SK-N-SH treated with all-trans-retinoic acid at 6 μM for 48 hours (cell line): ENCODE results near the gene ME3.

Experiments used
- ATAC-seq: fragments of 200-7000 bp; cut with Tn5 transposase; 3 replicates; pipeline ENCODE4 v1.9.1; 2020; ENCODE audit warnings: mild to moderate bottlenecking, moderate library complexity
- CSDC2 ChIP-seq: fragments of 250-450 bp; sonication (Bioruptor Pico); IDR thresholded peaks from 2 replicates; pipeline ENCODE4 v1.5.0; 2020; ENCODE audit warnings: mild to moderate bottlenecking, moderate library complexity
- ESRRG ChIP-seq: fragments of 250-450 bp; sonication (Bioruptor Pico); IDR thresholded peaks from 2 replicates; pipeline ENCODE4 v1.6.1; 2021; ENCODE audit warnings: mild to moderate bottlenecking
- GLIS3 ChIP-seq: fragments of 250-450 bp; sonication (Bioruptor Pico); IDR thresholded peaks from 2 replicates; pipeline ENCODE4 v1.5.0; 2020; ENCODE audit warnings: mild to moderate bottlenecking, moderate library complexity
- ISL1 ChIP-seq: fragments of 250-450 bp; sonication (Bioruptor Pico); IDR thresholded peaks from 2 replicates; pipeline ENCODE4 v2.1.2; 2022; ENCODE audit warnings: mild to moderate bottlenecking, moderate library complexity
- OSR1 ChIP-seq: fragments of 250-450 bp; sonication (Bioruptor Pico); IDR thresholded peaks from 2 replicates; pipeline ENCODE4 v1.8.0; 2022; ENCODE audit warnings: moderate library complexity, mild to moderate bottlenecking, inconsistent platforms
- PPARA ChIP-seq: fragments of 250-450 bp; sonication (Bioruptor Pico); IDR thresholded peaks from 2 replicates; pipeline ENCODE4 v1.5.0; 2020; ENCODE audit warnings: mild to moderate bottlenecking, borderline replicate concordance
- RARB ChIP-seq: fragments of 250-450 bp; sonication (Bioruptor Pico); IDR thresholded peaks from 2 replicates; pipeline ENCODE4 v1.8.0; 2021; ENCODE audit warnings: mild to moderate bottlenecking, moderate library complexity
- SNAI2 ChIP-seq: fragments of 250-450 bp; sonication (Bioruptor Pico); IDR thresholded peaks from 2 replicates; pipeline ENCODE4 v1.5.0; 2020; ENCODE audit warnings: mild to moderate bottlenecking, moderate library complexity
- TCF4 ChIP-seq: fragments of 250-450 bp; sonication (Bioruptor Pico); IDR thresholded peaks from 2 replicates; pipeline ENCODE4 v1.8.0; 2021; ENCODE audit warnings: mild to moderate bottlenecking, moderate library complexity, borderline replicate concordance
- TOX ChIP-seq: fragments of 250-450 bp; sonication (Bioruptor Pico); IDR thresholded peaks from 2 replicates; pipeline ENCODE4 v1.8.0; 2021; ENCODE audit warnings: mild to moderate bottlenecking, moderate library complexity, borderline replicate concordance
- ZC3H10 ChIP-seq: fragments of 250-450 bp; sonication (Bioruptor Pico); IDR thresholded peaks from 2 replicates; pipeline ENCODE4 v1.5.1; 2021; ENCODE audit warnings: mild to moderate bottlenecking, moderate library complexity
- ZFP3 ChIP-seq: fragments of 250-450 bp; sonication (Bioruptor Pico); IDR thresholded peaks from 2 replicates; pipeline ENCODE4 v1.5.0; 2020; ENCODE audit warnings: mild to moderate bottlenecking, moderate library complexity
- ZFP30 ChIP-seq: fragments of 450-650 bp; formaldehyde crosslinking; IDR thresholded peaks from 2 replicates; pipeline ENCODE4 v1.5.0; 2022; ENCODE audit warnings: mild to moderate bottlenecking, moderate library complexity
- ZNF70 ChIP-seq: fragments of 450-650 bp; formaldehyde crosslinking; IDR thresholded peaks from 2 replicates; pipeline ENCODE4 v1.5.0; 2020; ENCODE audit warnings: mild to moderate bottlenecking, moderate library complexity
- ZNF8 ChIP-seq: fragments of 450-650 bp; formaldehyde crosslinking; IDR thresholded peaks from 2 replicates; pipeline ENCODE4 v1.5.0; 2020; ENCODE audit warnings: mild to moderate bottlenecking, moderate library complexity
- TF ChIP-seq, protein P1 (sequence below): fragments of 250-450 bp; sonication (Bioruptor Pico); IDR thresholded peaks from 2 replicates; pipeline ENCODE4 v1.8.0; 2021; ENCODE audit warnings: low read depth, mild to moderate bottlenecking, moderate library complexity, borderline replicate concordance
- TF ChIP-seq, protein P2 (sequence below): fragments of 250-450 bp; sonication (Bioruptor Pico); IDR thresholded peaks from 2 replicates; pipeline ENCODE4 v1.5.0; 2020; ENCODE audit warnings: mild to moderate bottlenecking, moderate library complexity
- TF ChIP-seq, protein P3 (sequence below): fragments of 250-450 bp; sonication (Bioruptor Pico); IDR thresholded peaks from 2 replicates; pipeline ENCODE4 v1.5.1; 2020; ENCODE audit warnings: low read depth, mild to moderate bottlenecking, moderate library complexity
- TF ChIP-seq, protein P4 (sequence below): fragments of 250-450 bp; sonication (Bioruptor Pico); IDR thresholded peaks from 2 replicates; pipeline ENCODE4 v1.8.0; 2020; ENCODE audit warnings: mild to moderate bottlenecking, moderate library complexity, borderline replicate concordance

Gene ME3

DNA sequence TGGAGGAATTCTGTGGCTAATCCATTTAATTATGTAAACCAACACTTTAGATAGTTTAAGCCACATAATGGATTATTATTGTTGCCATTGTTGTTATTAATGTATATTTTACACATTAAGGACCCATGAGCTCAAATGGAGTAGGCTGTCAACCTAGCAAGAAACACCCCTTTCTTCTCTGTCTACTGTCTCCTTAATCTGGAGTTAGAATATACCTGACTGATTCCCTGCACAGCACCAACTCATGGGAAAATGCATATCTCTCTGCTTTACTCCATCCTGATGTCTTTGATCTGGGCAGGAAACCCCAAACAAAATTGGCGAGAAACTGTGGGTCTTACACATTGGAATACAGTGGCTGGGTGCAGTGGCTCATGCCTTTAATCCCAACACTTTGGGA is 24.0 kb upstream of the ME3 start (continued):
- TF ChIP-seq, protein P1, sequence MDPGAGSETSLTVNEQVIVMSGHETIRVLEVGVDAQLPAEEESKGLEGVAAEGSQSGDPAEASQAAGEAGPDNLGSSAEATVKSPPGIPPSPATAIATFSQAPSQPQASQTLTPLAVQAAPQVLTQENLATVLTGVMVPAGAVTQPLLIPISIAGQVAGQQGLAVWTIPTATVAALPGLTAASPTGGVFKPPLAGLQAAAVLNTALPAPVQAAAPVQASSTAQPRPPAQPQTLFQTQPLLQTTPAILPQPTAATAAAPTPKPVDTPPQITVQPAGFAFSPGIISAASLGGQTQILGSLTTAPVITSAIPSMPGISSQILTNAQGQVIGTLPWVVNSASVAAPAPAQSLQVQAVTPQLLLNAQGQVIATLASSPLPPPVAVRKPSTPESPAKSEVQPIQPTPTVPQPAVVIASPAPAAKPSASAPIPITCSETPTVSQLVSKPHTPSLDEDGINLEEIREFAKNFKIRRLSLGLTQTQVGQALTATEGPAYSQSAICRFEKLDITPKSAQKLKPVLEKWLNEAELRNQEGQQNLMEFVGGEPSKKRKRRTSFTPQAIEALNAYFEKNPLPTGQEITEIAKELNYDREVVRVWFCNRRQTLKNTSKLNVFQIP (CRISPR knock-in tag), result no peak
- TF ChIP-seq RARB (CRISPR knock-in tag) (no peak), CSDC2 (CRISPR knock-in tag) (no peak), ZFP3 (CRISPR knock-in tag) (no peak), ZNF8 (CRISPR knock-in tag) (no peak), ISL1 (no peak)
- TF ChIP-seq, protein P2, sequence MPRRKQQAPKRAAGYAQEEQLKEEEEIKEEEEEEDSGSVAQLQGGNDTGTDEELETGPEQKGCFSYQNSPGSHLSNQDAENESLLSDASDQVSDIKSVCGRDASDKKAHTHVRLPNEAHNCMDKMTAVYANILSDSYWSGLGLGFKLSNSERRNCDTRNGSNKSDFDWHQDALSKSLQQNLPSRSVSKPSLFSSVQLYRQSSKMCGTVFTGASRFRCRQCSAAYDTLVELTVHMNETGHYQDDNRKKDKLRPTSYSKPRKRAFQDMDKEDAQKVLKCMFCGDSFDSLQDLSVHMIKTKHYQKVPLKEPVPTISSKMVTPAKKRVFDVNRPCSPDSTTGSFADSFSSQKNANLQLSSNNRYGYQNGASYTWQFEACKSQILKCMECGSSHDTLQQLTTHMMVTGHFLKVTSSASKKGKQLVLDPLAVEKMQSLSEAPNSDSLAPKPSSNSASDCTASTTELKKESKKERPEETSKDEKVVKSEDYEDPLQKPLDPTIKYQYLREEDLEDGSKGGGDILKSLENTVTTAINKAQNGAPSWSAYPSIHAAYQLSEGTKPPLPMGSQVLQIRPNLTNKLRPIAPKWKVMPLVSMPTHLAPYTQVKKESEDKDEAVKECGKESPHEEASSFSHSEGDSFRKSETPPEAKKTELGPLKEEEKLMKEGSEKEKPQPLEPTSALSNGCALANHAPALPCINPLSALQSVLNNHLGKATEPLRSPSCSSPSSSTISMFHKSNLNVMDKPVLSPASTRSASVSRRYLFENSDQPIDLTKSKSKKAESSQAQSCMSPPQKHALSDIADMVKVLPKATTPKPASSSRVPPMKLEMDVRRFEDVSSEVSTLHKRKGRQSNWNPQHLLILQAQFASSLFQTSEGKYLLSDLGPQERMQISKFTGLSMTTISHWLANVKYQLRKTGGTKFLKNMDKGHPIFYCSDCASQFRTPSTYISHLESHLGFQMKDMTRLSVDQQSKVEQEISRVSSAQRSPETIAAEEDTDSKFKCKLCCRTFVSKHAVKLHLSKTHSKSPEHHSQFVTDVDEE (CRISPR knock-in tag), result no peak

DNA sequence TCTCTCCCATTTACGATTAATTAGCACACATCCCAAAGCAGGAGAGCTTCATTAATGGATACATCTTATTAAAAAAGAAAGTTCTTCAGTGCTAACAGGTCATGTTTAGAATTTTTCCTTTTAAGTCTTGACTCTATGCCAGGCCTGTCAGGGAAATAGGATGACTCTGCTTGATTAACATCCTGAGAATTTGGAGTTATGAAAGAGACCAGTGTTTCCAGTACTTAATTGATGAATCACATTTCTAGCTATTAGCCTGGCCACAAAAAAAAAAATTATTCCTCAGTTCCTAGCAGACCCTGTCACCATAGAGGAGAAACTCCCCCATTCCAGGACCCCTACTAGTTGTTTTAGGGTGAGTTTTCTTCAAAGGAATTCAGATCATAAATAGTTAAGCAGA is 23.6 kb upstream of the ME3 start:
- ATAC-seq, result peak; percentile 69

DNA sequence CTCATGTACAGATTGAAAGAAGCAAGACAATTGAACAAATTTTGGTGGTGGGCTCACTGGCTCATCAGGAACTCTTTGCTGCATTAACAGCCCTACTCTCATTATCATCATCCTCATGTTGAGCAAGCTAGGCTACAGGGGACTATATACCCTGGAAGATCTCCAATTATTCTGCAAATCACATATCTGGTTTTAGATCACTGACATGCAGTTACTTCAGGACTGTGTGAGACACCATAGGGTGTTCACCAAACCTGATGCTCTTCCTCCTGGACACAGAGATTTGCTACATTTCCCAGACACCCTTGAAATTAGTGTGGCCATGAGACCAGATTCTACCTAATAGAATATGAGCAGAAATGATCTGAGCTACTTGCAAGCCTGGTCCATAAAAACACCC is 23.0 kb upstream of the ME3 start:
- ATAC-seq, result peak; percentile 26
- TF ChIP-seq CSDC2 (CRISPR knock-in tag) (no peak), ZC3H10 (CRISPR knock-in tag) (no peak), TOX (CRISPR knock-in tag) (no peak), SNAI2 (no peak), OSR1 (CRISPR knock-in tag) (no peak), ZNF70 (CRISPR knock-in tag) (no peak), GLIS3 (CRISPR knock-in tag) (no peak), RARB (CRISPR knock-in tag) (no peak), TCF4 (CRISPR knock-in tag) (no peak), ISL1 (no peak), PPARA (no peak), ESRRG (no peak)
- TF ChIP-seq, protein P3, sequence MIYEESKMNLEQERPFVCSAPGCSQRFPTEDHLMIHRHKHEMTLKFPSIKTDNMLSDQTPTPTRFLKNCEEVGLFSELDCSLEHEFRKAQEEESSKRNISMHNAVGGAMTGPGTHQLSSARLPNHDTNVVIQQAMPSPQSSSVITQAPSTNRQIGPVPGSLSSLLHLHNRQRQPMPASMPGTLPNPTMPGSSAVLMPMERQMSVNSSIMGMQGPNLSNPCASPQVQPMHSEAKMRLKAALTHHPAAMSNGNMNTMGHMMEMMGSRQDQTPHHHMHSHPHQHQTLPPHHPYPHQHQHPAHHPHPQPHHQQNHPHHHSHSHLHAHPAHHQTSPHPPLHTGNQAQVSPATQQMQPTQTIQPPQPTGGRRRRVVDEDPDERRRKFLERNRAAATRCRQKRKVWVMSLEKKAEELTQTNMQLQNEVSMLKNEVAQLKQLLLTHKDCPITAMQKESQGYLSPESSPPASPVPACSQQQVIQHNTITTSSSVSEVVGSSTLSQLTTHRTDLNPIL (CRISPR knock-in tag), result no peak
- TF ChIP-seq, protein P4, sequence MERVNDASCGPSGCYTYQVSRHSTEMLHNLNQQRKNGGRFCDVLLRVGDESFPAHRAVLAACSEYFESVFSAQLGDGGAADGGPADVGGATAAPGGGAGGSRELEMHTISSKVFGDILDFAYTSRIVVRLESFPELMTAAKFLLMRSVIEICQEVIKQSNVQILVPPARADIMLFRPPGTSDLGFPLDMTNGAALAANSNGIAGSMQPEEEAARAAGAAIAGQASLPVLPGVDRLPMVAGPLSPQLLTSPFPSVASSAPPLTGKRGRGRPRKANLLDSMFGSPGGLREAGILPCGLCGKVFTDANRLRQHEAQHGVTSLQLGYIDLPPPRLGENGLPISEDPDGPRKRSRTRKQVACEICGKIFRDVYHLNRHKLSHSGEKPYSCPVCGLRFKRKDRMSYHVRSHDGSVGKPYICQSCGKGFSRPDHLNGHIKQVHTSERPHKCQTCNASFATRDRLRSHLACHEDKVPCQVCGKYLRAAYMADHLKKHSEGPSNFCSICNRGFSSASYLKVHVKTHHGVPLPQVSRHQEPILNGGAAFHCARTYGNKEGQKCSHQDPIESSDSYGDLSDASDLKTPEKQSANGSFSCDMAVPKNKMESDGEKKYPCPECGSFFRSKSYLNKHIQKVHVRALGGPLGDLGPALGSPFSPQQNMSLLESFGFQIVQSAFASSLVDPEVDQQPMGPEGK (CRISPR knock-in tag), result no peak

More for the DNA sequence above, 23.6 kb upstream of the ME3 start:
- TF ChIP-seq TCF4 (CRISPR knock-in tag) (no peak), ZNF8 (CRISPR knock-in tag) (no peak), ISL1 (peak; percentile 98), TOX (CRISPR knock-in tag) (peak; percentile 80; the same call in 1 of the 2 replicates), ZC3H10 (CRISPR knock-in tag) (peak; percentile 92), ZFP30 (CRISPR knock-in tag) (no peak), ESRRG (no peak), RARB (CRISPR knock-in tag) (peak; percentile 30; the same call in 1 of the 2 replicates), SNAI2 (no peak)
- TF ChIP-seq, protein P3 (CRISPR knock-in tag), result peak; percentile 57; the same call in 1 of the 2 replicates
- TF ChIP-seq, protein P4 (CRISPR knock-in tag), result peak; percentile 78
